ENCODE measurements around the gene ST6GALNAC2. TPM values are rescaled to one million over a fixed set of nuclear protein-coding genes. Genes with fewer than 3 reads are reported as not detected.

Gene ST6GALNAC2
- total and polyA plus RNA-seq, 2 experiments from 2014 or later = 0.31 TPM; not detected in 1

DNA sequence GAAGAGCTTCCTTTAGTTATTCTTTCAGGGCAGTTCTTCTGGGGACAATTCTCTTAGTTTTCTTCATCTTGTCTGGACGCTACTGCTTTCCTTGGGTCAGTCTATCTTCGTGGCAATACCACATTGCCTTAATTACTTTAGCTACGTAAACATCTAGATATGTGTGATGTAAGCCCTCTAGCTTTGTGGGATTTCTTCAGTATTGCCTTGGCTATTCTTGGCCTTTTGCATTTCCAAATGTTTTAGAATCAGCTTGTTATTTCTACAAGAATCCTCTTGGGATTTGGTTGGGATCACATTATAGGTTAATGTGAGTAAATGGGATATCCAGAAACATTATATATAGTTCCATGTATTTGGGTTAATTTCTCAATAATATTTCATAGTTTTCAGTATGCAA is 9.0 kb upstream of the ST6GALNAC2 start (continued):
- TF ChIP-seq EZH2 (IDR thresholded peaks at IDR 0.05; ENCODE audit: low read depth, unreplicated experiment) (no peak), POLR2AphosphoS5 (IDR thresholded peaks at IDR 0.05; ENCODE audit: low read depth) (no peak), CREB1 (CRISPR knock-in tag; IDR thresholded peaks at IDR 0.05; ENCODE audit: low read depth) (no peak)
- TF ChIP-seq, protein P1, sequence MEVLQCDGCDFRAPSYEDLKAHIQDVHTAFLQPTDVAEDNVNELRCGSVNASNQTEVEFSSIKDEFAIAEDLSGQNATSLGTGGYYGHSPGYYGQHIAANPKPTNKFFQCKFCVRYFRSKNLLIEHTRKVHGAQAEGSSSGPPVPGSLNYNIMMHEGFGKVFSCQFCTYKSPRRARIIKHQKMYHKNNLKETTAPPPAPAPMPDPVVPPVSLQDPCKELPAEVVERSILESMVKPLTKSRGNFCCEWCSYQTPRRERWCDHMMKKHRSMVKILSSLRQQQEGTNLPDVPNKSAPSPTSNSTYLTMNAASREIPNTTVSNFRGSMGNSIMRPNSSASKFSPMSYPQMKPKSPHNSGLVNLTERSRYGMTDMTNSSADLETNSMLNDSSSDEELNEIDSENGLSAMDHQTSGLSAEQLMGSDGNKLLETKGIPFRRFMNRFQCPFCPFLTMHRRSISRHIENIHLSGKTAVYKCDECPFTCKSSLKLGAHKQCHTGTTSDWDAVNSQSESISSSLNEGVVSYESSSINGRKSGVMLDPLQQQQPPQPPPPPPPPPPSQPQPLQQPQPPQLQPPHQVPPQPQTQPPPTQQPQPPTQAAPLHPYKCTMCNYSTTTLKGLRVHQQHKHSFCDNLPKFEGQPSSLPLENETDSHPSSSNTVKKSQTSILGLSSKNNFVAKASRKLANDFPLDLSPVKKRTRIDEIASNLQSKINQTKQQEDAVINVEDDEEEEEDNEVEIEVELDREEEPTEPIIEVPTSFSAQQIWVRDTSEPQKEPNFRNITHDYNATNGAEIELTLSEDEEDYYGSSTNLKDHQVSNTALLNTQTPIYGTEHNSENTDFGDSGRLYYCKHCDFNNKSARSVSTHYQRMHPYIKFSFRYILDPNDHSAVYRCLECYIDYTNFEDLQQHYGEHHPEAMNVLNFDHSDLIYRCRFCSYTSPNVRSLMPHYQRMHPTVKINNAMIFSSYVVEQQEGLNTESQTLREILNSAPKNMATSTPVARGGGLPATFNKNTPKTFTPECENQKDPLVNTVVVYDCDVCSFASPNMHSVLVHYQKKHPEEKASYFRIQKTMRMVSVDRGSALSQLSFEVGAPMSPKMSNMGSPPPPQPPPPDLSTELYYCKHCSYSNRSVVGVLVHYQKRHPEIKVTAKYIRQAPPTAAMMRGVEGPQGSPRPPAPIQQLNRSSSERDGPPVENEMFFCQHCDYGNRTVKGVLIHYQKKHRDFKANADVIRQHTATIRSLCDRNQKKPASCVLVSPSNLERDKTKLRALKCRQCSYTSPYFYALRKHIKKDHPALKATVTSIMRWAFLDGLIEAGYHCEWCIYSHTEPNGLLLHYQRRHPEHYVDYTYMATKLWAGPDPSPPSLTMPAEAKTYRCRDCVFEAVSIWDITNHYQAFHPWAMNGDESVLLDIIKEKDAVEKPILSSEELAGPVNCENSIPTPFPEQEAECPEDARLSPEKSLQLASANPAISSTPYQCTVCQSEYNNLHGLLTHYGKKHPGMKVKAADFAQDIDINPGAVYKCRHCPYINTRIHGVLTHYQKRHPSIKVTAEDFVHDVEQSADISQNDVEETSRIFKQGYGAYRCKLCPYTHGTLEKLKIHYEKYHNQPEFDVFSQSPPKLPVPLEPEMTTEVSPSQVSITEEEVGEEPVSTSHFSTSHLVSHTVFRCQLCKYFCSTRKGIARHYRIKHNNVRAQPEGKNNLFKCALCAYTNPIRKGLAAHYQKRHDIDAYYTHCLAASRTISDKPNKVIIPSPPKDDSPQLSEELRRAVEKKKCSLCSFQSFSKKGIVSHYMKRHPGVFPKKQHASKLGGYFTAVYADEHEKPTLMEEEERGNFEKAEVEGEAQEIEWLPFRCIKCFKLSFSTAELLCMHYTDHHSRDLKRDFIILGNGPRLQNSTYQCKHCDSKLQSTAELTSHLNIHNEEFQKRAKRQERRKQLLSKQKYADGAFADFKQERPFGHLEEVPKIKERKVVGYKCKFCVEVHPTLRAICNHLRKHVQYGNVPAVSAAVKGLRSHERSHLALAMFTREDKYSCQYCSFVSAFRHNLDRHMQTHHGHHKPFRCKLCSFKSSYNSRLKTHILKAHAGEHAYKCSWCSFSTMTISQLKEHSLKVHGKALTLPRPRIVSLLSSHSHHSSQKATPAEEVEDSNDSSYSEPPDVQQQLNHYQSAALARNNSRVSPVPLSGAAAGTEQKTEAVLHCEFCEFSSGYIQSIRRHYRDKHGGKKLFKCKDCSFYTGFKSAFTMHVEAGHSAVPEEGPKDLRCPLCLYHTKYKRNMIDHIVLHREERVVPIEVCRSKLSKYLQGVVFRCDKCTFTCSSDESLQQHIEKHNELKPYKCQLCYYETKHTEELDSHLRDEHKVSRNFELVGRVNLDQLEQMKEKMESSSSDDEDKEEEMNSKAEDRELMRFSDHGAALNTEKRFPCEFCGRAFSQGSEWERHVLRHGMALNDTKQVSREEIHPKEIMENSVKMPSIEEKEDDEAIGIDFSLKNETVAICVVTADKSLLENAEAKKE (CRISPR knock-in tag; IDR thresholded peaks at IDR 0.05) = no peak

DNA sequence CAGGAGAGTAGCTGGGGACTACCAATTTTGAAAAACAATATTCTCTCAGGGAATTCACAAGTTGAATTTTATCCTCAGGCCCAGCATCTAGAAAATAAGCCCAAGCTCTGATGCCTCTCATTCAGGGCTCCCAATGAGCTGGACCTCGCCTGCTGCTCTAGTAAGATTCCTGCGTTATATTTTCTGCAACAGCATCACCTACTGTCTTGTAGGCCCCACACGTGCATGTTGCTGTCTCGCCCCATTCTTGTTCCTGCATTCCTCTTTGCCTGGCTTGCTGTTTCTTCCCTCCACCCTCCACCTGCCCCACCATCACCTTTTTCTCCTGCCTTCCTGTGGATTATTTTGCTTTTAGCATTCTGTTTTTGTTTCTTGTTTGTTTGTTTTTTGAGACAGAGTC is 8.3 kb upstream of the ST6GALNAC2 start:
- H3K27ac ChIP-seq (ENCODE audit: low read depth) = no peak overlapping the region
- no peaks in the 10 kb centered on the region for H3K79me2 ChIP-seq (replicated peaks; ENCODE audit: insufficient read depth)
- no peaks in the 10 kb centered on the region for H3K4me1 ChIP-seq (ENCODE audit: insufficient read depth)
- H3K4me3 Mint-ChIP-seq = no peak overlapping the region
- H3K9me3 Mint-ChIP-seq = no peaks in the 10 kb centered on the region; the same call in 2 of the 3 replicates
- no peaks in the 10 kb centered on the region for H3K9me2 ChIP-seq (ENCODE audit: insufficient read depth)
- H3K27me3 ChIP-seq (ENCODE audit: insufficient read depth) = no peaks in the 10 kb centered on the region; the same call in 1 of the 2 replicates
- no peaks in the 10 kb centered on the region for H3K36me3 Mint-ChIP-seq (ENCODE audit: low read depth)
- ATAC-seq (peak; percentile 35; the same call in 2 of the 3 replicates), DNase-seq (ENCODE audit: low spot score) (no peak)
- no peak overlapping the region for H3K4me2 ChIP-seq
- H2AFZ ChIP-seq = 0 out of 2 replicates have a peak overlapping the region, but pooled peaks have one; percentile 28
- no peak overlapping the region for H3K4me3 ChIP-seq
- TF ChIP-seq, protein P2, sequence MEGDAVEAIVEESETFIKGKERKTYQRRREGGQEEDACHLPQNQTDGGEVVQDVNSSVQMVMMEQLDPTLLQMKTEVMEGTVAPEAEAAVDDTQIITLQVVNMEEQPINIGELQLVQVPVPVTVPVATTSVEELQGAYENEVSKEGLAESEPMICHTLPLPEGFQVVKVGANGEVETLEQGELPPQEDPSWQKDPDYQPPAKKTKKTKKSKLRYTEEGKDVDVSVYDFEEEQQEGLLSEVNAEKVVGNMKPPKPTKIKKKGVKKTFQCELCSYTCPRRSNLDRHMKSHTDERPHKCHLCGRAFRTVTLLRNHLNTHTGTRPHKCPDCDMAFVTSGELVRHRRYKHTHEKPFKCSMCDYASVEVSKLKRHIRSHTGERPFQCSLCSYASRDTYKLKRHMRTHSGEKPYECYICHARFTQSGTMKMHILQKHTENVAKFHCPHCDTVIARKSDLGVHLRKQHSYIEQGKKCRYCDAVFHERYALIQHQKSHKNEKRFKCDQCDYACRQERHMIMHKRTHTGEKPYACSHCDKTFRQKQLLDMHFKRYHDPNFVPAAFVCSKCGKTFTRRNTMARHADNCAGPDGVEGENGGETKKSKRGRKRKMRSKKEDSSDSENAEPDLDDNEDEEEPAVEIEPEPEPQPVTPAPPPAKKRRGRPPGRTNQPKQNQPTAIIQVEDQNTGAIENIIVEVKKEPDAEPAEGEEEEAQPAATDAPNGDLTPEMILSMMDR (conservative IDR thresholded peaks at IDR 0.05; ENCODE audit: low read depth in 2 of 2) = peak in 1 of 2 experiments; percentile 23; a peak in 1 of 4 replicates
- TF ChIP-seq EZH2 (IDR thresholded peaks at IDR 0.05; ENCODE audit: low read depth, unreplicated experiment) = no peak
- H3K27me3 Mint-ChIP-seq (ENCODE audit: insufficient read depth, low read depth, poor library complexity) = peaks cover 4% of the 10 kb centered on the region
- peaks cover 6% of the 10 kb centered on the region for H3K4me1 Mint-ChIP-seq
- H3F3A ChIP-seq (replicated peaks; ENCODE audit: low read depth) = no peaks in the 10 kb centered on the region
- no peaks in the 10 kb centered on the region for H4K20me1 ChIP-seq (replicated peaks; ENCODE audit: insufficient read depth)
- no peaks in the 10 kb centered on the region for H3K36me3 ChIP-seq (ENCODE audit: insufficient read depth)
- no peak overlapping the region for H3K27ac Mint-ChIP-seq

Measured in GM23338 (cell line).